Activated CD4-positive, alpha-beta T cell treated with anti-CD3 and anti-CD28 coated beads, Interleukin-2, Interleukin-6, amounts not matched to agents 100 ng/mL and 50 ng/mL, durations not matched to agents 16 hours and 8 hours (primary cell): ENCODE measurements around the gene PPM1N.
A peak's percentile ranks its signal among the peaks of the same experiment; 100 is the strongest.

Source experiments
- DNase-seq: peaks from one replicate; pipeline ENCODE4 v3.0.0-alpha.2; 2020

The PPM1N gene

DNA sequence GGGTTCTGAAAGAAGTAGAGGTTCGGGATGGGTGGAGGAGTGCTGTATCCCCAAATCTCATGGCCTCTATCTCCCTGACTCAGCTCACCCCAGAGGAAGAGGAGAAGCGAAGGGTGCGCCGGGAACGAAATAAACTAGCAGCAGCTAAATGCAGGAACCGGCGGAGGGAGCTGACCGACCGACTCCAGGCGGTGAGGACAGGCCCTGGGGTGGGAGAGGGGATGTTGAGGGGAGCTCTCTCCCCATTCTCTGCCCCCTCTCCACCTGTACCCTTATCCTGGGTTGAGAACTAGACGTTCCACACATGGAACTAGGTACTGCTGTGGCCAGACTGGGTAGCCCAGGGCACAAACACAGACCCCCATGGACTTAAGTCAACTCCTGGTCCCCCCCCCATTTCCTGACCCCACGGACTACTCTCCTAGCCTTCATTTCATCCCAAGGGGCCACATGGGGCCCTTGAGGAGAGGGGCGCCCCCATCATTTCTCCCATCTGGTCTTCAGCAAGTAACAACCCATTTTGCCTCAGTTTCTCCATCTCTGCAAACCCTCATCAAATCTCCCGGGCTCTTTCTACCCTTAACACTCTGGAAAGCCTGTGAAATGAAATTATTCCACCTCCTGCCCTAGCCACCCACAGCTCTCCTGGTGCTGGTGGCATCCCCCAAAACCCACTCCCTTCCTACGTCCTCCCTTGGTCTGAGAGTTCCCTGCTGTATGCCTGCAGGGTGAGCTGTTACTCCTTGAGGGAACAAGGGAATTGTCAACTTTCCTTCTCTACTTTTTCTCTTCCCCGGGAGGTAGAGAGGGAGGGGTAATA is 26.9 kb upstream of the PPM1N start:
- DNase-seq = no peak

DNA sequence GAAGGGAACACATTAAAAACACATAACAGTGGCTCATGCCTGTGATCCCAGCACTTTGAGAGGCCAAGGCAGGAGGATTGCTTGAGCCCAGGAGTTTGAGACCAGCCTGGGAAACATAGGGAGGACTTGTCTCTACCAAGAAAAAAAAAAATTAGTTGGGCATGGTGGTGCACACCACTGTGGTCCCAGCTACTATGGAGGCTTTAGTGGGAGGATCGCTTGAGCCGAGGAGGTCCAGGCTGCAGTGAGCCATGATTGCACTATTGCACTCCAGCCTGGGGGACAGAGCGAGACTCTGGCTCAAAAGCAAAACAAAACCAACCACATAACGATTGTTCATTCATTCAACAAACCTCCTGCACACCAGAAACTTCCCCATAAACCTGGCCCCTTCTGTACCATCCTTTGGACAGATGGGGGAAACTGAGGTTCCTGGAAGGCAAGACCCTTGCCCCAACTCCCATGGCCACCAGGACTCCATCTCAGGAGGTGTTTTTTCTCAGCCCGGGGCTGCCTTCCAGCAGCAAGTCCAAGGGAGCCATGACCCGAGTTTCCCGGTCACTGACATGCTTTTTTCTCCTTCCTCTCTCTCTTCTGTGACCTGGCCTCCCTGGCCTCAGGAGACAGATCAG is 26.2 kb upstream of the PPM1N start:
- no peak for DNase-seq

DNA sequence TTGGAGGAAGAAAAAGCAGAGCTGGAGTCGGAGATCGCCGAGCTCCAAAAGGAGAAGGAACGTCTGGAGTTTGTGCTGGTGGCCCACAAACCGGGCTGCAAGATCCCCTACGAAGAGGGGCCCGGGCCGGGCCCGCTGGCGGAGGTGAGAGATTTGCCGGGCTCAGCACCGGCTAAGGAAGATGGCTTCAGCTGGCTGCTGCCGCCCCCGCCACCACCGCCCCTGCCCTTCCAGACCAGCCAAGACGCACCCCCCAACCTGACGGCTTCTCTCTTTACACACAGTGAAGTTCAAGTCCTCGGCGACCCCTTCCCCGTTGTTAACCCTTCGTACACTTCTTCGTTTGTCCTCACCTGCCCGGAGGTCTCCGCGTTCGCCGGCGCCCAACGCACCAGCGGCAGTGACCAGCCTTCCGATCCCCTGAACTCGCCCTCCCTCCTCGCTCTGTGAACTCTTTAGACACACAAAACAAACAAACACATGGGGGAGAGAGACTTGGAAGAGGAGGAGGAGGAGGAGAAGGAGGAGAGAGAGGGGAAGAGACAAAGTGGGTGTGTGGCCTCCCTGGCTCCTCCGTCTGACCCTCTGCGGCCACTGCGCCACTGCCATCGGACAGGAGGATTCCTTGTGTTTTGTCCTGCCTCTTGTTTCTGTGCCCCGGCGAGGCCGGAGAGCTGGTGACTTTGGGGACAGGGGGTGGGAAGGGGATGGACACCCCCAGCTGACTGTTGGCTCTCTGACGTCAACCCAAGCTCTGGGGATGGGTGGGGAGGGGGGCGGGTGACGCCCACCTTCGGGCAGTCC is 25.5 kb upstream of the PPM1N start:
- no peak for DNase-seq

DNA sequence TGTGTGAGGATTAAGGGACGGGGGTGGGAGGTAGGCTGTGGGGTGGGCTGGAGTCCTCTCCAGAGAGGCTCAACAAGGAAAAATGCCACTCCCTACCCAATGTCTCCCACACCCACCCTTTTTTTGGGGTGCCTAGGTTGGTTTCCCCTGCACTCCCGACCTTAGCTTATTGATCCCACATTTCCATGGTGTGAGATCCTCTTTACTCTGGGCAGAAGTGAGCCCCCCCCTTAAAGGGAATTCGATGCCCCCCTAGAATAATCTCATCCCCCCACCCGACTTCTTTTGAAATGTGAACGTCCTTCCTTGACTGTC is 24.9 kb upstream of the PPM1N start:
- DNase-seq = no peak

DNA sequence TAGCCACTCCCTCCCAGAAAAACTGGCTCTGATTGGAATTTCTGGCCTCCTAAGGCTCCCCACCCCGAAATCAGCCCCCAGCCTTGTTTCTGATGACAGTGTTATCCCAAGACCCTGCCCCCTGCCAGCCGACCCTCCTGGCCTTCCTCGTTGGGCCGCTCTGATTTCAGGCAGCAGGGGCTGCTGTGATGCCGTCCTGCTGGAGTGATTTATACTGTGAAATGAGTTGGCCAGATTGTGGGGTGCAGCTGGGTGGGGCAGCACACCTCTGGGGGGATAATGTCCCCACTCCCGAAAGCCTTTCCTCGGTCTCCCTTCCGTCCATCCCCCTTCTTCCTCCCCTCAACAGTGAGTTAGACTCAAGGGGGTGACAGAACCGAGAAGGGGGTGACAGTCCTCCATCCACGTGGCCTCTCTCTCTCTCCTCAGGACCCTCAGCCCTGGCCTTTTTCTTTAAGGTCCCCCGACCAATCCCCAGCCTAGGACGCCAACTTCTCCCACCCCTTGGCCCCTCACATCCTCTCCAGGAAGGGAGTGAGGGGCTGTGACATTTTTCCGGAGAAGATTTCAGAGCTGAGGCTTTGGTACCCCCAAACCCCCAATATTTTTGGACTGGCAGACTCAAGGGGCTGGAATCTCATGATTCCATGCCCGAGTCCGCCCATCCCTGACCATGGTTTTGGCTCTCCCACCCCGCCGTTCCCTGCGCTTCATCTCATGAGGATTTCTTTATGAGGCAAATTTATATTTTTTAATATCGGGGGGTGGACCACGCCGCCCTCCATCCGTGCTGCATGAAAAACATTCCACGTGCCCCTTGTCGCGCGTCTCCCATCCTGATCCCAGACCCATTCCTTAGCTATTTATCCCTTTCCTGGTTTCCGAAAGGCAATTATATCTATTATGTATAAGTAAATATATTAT is 24.3 kb upstream of the PPM1N start:
- no peak for DNase-seq

DNA sequence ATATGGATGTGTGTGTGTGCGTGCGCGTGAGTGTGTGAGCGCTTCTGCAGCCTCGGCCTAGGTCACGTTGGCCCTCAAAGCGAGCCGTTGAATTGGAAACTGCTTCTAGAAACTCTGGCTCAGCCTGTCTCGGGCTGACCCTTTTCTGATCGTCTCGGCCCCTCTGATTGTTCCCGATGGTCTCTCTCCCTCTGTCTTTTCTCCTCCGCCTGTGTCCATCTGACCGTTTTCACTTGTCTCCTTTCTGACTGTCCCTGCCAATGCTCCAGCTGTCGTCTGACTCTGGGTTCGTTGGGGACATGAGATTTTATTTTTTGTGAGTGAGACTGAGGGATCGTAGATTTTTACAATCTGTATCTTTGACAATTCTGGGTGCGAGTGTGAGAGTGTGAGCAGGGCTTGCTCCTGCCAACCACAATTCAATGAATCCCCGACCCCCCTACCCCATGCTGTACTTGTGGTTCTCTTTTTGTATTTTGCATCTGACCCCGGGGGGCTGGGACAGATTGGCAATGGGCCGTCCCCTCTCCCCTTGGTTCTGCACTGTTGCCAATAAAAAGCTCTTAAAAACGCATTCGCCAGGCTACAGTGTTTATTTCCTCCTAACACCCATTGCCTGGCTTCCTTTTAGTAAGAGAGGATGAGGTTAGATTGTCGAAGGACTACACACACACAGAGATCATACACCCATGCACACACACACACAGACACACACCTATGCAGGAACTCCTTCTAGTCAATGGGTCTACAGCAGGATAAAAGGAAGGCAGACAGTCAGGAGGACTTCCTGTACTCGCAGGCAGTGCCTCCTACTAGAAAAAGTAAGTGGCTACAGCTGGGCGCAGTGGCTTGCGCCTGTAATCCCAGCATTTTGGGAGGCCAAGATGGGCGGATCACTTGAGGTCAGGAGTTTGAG is 23.4 kb upstream of the PPM1N start:
- no peak for DNase-seq

DNA sequence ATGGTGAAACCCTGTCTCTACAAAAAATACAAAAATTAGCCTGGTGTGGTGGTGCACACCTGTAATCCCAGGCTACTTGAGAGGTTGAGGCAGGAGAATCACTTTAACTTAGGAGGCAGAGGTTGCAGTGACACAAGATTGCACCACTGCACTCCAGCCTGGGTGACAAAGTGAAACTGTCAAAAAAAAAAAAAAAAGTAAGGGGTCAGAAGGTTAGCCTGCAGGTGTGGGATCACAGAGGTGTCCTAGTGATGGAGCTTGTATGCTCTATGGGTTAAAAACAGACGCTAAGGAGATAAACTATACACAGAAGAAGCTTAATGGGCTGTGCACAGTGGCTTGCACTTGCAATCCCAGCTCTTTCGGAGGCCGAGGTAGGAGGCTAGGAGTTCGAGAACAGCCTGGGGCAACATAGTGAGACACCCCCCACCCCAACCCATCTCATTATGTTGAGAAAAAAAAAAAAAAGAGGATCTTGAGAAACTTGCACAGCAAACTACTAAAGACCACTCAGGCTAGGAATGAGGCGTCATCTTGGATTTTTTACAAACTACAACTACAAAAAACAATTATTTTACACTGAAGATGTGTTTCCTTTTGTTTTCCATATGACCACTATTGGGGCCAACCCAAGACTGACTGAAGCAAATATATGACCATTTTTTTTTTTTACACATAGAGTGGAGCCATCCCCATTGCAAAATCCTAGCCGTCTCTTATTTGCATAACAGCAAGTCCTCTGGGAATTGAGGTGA is 22.5 kb upstream of the PPM1N start:
- DNase-seq = no peak

DNA sequence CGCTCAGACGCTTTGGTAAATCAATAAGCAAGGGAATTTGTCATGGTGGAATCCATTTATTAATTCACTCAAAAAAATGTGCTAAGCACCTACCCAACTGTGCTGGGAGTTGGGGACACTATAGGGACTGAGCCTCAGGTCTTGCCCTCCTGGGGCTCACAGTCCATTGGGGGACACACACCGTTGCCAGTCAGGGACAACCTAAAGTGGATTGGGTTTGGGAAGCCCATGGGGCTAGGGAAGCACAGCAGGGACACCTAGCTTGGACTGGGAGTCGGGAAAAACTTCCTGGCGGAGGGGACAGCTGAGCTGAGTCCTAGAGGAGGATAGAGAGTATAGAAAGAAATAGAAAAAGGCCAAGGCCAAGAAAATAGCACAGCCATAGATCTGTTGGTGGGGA is 21.9 kb upstream of the PPM1N start:
- DNase-seq = no peak

DNA sequence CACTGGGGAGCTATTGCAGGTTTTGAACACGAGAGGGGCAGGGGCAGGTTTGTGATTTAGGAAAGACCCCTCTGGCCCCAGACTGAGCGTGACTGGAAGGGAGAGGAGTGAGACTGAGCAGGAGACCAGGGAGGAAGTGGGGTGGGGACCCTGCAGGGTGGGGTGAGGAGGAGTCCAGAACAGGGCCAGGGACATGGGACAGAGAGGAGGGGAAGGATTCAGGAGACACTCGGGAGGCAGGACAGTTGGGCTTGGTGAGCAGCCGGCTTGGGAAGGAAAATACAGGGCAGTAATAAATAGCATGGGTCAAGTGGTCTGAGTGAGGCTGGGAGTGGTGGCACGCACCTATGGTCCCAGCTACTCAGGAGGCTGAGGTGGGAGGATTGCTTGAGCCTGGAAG is 21.1 kb upstream of the PPM1N start:
- no peak for DNase-seq

DNA sequence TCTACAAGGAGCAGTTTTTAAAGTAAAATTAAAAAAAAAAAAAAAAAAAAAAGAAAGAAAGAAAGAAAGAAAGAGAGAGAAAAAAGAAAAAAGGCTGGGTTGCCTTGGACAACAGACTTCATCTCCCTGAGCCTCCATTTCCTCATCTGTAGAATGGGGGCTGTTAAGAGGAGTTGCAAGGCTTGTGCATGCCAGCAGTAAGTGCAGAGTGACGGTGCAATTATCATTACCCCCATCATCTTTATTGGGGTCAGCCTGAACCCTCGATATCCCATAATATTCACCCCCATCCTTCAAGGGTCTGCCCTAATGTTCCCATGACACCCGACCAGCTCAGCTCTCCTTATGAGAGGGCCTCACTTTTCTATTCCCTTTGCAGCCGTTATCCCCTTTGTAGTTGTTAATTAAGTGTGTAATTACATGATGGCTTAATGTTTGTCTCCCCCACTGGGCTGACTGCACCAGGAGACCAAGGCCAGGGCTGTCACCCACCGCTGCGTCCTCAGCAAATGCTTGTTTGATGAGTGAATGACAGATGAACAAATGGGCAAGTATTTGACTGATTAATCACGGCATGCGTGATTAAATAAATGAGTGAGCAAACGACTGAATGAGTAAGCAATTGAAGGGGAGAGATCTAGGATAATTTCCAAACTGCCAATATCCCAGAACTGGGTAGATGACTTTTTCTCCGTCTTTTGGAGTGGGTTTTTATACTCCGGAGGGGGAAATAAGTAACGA is 20.4 kb upstream of the PPM1N start:
- DNase-seq = no peak

DNA sequence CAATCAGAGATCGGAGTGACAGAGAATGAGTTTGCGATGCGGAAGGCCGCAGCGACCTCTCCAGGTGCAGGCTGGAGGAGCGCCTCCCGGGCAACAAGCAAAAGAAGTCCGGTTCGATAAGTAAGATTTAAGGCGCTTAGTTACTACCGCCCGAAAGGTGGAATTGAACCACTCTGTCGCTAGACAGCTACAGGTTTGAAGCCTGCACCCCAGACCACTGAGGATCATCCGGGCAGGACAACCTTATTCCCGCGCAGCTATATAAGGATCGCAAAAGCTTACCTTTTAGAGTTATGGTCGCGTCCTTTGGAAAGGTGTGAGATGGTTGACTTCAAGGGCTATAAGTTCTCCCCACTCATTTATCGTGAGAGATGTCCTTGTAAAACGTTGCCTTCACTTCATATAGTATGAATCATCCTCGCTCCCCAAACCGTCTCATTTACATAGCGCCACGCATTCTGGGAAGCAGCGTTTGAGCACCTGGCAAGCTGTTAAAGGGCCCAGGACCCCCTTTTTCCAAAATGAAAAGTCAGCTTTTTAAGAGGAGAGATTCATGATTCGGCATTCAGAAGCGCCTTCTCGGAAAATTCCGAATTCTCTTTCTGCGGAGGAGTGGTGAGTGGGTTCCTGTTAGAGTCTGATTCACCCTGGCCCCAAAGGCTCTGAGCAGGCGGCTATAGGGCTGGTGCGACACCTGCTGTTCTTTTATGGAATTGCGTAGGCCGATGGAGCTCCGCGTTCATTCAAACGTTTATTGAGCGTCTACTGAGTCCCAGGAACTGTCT is 19.6 kb upstream of the PPM1N start:
- peak; percentile 95 for DNase-seq

DNA sequence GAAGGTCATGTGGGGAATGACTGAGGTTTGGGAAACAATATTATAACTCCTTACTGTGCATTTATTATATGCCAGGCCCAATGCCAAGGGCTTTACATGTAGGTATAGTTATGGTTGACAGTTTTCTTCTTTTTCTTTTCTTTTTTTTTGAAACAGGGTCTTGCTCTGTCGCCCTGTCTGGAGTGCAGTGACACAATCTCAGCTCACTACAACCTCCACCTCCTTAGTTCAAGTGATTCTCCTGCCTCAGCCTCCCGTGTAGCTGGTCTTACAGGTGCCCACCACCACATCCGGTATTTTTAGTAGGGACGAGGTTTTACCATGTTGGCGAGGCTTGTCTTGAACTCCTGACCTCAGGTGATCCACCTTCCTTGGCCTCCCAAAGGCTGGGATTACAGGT is 15.2 kb upstream of the PPM1N start:
- no peak for DNase-seq

DNA sequence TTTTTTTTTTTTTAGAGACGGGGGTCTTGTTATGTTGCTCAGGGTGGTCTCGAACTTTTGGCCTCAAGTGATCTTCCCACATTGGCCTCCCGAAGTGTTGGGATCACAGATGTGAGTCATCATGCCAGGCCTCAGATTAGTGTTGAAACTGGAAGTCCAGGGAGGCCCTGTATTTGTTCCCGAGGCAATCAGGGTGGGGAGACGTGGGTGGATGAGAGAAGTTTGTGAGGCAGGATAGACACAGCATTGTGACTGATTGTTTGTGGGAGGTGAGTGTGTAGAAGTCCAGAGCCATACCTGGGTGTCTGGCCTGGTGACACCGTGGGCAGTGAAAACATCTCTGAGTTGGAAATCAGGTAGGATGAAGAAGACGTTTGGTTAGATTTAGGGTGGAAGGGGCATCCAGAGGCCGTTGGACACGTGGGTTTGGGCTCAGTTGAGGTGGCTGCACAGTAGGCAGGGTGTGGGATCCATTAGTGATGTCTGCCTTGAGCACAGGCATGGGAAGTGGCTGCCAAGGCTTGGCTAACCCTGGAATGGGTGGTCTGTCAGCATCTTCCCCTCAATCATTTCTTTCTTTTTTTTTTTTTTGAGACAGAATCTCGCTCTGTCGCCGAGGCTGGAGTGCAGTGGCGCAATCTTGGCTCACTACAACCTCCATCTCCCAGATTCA is 13.8 kb upstream of the PPM1N start:
- DNase-seq = no peak

DNA sequence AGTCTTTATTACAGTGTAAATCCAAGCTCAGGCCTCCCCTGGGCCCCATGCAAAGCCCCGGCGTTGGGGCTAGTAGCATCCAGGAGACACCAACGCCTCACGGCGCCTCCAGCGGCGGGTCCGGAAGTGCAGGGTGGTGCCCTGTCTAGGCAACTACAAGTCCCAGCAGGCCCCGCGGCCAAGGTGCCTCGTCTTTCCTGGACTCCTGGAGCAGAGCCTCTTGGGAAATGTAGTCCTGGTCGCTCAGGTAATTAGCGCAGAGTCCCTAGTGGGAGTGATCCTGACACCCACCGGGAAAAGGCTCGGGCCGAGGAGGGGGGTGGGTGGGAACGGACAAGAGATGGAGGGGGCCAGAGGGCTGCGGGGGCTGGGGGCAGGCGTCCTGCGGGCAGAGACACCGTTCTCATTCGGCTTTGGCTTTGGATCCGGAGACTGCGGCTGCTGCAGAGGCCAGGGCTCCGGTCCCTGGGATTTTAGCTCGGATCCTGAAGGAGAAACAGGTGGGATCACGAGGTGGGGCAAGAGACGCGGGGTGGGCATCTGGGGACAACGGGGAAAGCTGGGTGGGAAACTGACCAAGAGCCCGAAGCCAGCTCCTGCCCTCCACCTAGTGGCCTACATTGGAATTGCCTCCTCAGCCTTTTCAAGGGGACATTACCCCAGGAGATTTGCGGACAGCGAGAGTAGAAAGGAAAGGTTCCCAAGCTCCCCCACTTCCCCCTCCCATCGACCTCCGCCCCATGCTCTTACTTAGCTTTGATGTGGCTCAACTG is 12.8 kb upstream of the PPM1N start:
- peak; percentile 99 for DNase-seq

DNA sequence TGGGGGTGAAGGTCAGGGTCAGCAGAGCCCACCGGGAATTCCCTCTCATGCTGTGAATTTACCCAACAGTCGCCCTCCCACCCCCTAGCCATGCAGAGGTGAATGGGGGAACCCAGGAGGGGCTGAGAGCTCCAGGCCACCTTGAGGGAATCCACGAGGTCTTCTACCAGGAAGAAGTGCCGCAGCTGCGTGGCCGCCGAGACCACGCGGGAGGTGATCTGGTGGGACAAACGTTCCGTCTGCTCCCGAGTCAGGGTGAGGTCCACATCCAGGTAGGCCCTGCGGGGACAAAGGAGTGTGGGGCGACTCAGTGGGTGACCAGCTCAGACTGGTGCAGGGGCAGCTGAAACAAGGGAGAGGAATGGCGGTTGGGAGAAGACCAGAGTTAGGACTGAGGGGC is 9.5 kb upstream of the PPM1N start:
- no peak for DNase-seq

DNA sequence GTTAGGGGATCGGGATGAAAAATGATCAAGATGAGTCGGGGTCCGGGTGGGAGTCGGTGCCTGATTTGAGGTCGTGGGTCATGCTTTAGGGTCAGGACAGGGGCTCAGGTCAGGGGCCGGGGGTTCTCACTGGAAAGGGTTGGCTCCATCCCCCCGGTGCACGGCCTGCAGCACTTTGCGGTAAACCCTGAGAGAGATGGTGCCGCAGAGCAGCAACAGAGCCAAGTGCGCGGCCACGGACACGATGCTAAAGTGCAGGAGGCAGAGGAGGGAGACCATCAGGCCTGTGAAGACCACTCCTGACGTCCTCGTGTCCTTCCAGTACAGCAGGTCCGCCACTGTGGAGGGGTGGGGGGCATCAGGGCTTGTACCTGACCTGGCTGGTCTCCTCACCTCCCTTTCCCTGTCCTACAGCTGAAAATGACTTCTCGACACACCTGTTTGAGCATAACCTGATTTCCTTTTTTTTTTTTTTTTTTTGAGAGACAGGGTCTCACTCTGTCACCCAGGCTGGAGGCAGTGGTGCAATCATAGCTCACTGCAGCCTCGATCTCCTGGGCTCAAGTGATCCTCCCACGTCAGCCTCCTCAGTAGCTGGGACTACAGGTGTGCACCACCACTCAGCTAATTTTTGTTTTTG is 8.9 kb upstream of the PPM1N start:
- DNase-seq = no peak

DNA sequence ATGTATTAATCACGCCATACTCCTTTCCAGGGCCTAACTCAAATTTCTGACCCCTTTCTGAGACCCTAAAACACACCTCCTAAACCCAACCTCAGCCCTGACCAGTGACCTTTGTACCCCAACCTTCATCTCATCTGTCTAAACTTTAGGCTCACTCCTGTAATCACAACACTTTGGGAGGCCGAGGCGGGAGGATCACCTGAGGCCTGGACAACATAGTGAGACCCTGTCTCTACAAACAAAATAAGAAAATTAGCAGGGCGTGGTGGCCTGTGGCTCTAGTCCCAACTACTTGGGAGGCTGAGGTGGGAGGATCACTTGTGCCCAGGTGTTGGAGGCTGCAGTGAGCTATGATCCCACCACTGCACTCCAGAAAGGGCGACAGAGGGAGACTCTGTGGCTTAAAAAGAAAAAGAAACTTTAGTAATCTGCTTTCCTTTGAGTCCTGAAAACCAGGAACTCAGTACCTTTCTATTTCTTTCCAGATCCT is 6.1 kb upstream of the PPM1N start:
- no peak for DNase-seq
